Measurements from ENCODE around the gene AFDN.

AFDN gene

DNA sequence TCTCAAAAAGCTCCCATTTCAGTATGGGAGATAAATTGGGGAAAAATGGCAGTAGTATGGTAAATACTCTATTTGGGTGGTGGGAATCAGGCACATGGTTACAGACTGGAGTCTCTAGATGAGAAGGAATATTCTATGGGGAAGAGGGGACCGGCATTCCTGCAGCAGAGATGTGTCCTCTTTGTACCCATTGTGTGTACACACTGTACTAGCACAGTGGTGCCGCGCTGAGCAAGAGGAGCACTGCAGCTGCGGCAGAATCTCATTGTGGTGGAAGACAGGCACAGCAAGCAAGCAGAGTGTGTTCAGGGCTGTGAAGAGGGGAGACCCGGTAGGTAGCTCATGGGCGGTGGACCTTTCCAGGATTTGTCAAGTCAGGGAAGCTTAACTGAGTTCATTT, 13.0 kb downstream of the AFDN start:
- DNase-seq (ENCODE audit: low spot score) = no peak
- ATAC-seq (ENCODE audit: low read depth) = no peak
- Histone ChIP-seq H3K27me3 (ENCODE audit: insufficient read depth, poor library complexity, severe bottlenecking) (no peaks in the 10 kb centered on the region), H3K27ac (ENCODE audit: poor library complexity, severe bottlenecking) (no peak overlapping the region), H3K9me3 (ENCODE audit: severe bottlenecking) (no peaks in the 10 kb centered on the region), H3K4me1 (ENCODE audit: insufficient read depth, poor library complexity, severe bottlenecking) (peaks cover 35% of the 10 kb centered on the region), H3K36me3 (ENCODE audit: low read depth) (no peaks in the 10 kb centered on the region), H3K4me3 (ENCODE audit: severe bottlenecking) (no peak overlapping the region)
- TF ChIP-seq CTCF (IDR thresholded peaks at IDR 0.05; ENCODE audit: poor library complexity, severe bottlenecking) = no peak

- no peak overlapping the region for H3K27ac ChIP-seq (ENCODE audit: poor library complexity, severe bottlenecking)
- no peaks in the 10 kb centered on the region for H3K36me3 ChIP-seq (ENCODE audit: low read depth)
- H3K4me1 ChIP-seq (ENCODE audit: insufficient read depth, poor library complexity, severe bottlenecking) = peaks cover 32% of the 10 kb centered on the region
- H3K4me3 ChIP-seq (ENCODE audit: severe bottlenecking) = no peak overlapping the region
- DNase-seq (ENCODE audit: low spot score) (no peak), ATAC-seq (ENCODE audit: low read depth) (no peak)
- H3K27me3 ChIP-seq (ENCODE audit: insufficient read depth, poor library complexity, severe bottlenecking) = no peaks in the 10 kb centered on the region
- H3K9me3 ChIP-seq (ENCODE audit: severe bottlenecking) = no peaks in the 10 kb centered on the region
- TF ChIP-seq CTCF (IDR thresholded peaks at IDR 0.05; ENCODE audit: poor library complexity, severe bottlenecking) = no peak
Measured at GRCh38 chr6:167840160-167840525, 13.4 kb downstream of the AFDN start.

- TF ChIP-seq CTCF (IDR thresholded peaks at IDR 0.05; ENCODE audit: poor library complexity, severe bottlenecking) = no peak
- peaks cover 30% of the 10 kb centered on the region for H3K4me1 ChIP-seq (ENCODE audit: insufficient read depth, poor library complexity, severe bottlenecking)
- no peaks in the 10 kb centered on the region for H3K9me3 ChIP-seq (ENCODE audit: severe bottlenecking)
- no peak for ATAC-seq (ENCODE audit: low read depth)
- H3K36me3 ChIP-seq (ENCODE audit: low read depth) = no peaks in the 10 kb centered on the region
- no peak overlapping the region for H3K4me3 ChIP-seq (ENCODE audit: severe bottlenecking)
- no peak overlapping the region for H3K27ac ChIP-seq (ENCODE audit: poor library complexity, severe bottlenecking)
- no peak for DNase-seq (ENCODE audit: low spot score)
- H3K27me3 ChIP-seq (ENCODE audit: insufficient read depth, poor library complexity, severe bottlenecking) = no peaks in the 10 kb centered on the region
Measured at GRCh38 chr6:167840526-167841179, 13.9 kb downstream of the AFDN start.

- H3K4me1 ChIP-seq (ENCODE audit: insufficient read depth, poor library complexity, severe bottlenecking) = peaks cover 20% of the 10 kb centered on the region
- ATAC-seq (ENCODE audit: low read depth) = no peak
Measured at GRCh38 chr6:167841981-167842380, 15.3 kb downstream of the AFDN start.

More at GRCh38 chr6:167841981-167842380, 15.3 kb downstream of the AFDN start:
- no peaks in the 10 kb centered on the region for H3K36me3 ChIP-seq (ENCODE audit: low read depth)
- DNase-seq (ENCODE audit: low spot score) = no peak
- no peak for TF ChIP-seq CTCF (IDR thresholded peaks at IDR 0.05; ENCODE audit: poor library complexity, severe bottlenecking)
- H3K27ac ChIP-seq (ENCODE audit: poor library complexity, severe bottlenecking) = no peak overlapping the region
- H3K4me3 ChIP-seq (ENCODE audit: severe bottlenecking) = no peak overlapping the region
- no peaks in the 10 kb centered on the region for H3K27me3 ChIP-seq (ENCODE audit: insufficient read depth, poor library complexity, severe bottlenecking)
- H3K9me3 ChIP-seq (ENCODE audit: severe bottlenecking) = no peaks in the 10 kb centered on the region
